HG03432 (cell line): ENCODE measurements around the gene DRD2.
"Not testable (repeated sequence)": the region's sequence is repeated elsewhere in the genome, so short reads cannot be mapped to it uniquely, and the experiment has no call there.

Source experiments
- ATAC-seq: cut with Tn5 transposase; IDR thresholded peaks from one replicate; pipeline ENCODE4 v1.9.1; 2021; ENCODE audit warnings: mild to moderate bottlenecking, moderate library complexity; ENCODE audit not compliant: unreplicated experiment

The DRD2 gene

GRCh38 chr11:113475160-113475761 lies at the start of gene DRD2:
Gene DRD2, minus strand, starts transcription at chr11:113475398. Its CDS starts 50,747 bp downstream, at chr11:113424651.
- ATAC-seq, result no peak

DNA sequence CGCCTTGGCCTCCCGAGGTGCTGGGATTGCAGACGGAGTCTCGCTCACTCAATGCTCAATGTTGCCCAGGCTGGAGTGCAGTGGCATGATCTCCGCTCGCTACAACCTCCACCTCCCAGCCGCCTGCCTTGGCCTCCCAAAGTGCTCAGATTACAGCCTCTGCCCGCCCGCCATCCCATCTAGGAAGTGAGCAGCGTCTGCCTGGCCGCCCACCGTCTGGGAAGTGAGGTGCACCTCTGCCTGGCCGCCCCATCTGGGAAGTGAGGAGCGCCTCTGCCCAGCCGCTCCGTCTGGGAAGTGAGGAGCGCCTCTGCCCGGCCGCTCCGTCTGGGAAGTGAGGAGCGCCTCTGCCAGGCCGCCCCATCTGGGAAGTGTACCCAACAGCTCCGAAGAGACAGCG lies 48.7 kb upstream of the DRD2 start:
- not testable (repeated sequence) for ATAC-seq

DNA sequence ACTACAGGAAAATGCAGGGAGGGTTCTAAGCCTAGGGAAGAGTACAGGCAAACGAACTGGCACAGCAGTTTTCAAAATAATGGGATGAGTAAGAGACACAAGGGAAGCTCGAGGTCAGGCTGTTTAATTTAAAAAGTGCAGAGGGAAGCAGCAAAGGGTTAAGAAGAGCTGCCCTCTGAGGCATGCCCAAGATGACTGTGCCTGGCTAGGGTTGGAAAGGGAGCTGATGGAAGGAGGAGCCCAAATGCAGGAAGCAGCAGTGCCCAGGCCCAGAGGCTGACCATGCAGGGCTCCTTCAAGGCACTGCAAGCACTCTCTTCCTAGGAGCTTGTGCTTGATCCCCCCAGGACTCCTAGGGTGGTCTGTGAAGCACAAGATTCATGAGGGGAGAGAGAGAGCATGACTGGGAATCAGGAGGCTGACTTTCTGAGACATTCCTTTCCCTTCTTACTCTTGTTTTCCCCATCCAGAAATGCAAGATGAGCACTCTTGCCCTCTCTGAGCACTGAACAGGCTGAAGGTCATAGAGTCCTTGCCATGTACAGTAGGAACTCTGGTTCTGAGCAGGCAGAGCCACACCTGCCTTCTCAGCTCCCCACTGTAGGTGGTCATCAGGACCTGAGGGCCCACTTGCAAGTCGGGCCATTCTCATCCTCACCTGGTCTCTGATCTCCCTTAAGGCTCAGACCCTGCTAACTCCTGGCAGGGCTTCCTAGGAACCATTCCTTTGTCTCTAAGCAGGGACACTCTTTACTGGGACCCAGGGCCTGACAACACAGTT lies 46.7 kb upstream of the DRD2 start:
- ATAC-seq, result no peak

- ATAC-seq, result no peak
These were observed 44.9 kb upstream of the DRD2 start for GRCh38 chr11:113519989-113520613.

DNA sequence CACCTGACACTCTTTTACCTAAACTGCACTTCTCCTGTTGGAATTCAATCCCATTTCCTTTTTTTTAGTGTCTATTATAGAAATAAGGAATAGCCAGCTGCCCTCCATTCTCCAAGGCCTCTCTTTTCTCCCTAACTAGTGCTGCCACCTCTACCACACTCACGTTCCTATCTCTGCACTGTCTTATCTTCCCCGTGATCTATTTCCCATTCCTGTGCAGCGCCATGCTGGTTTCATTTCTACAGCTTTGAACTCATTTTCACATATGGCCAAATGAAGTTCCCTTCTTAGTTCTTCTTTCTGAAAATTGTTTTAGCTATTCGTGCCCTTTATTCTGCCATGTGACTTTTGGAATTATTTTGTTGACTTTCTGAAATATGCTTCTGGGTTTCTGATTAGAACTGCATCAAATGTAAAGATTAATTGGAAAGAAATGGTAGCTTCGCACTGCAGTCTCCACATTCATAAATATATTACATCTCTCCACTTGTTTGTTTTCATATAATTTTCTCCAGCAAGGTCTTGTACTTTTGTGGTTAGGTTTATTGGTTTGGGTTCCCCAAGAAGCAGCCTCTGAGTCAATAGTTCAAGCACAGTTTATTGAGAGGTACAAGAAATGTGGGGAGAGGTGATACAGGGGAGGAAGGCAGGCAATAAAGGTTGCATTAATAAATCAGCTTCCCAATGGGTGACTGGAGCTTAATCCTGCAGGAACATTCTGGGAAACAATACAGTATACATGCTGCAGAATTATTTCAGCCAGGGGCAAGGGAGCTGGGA lies 43.7 kb upstream of the DRD2 start:
- ATAC-seq, result no peak

DNA sequence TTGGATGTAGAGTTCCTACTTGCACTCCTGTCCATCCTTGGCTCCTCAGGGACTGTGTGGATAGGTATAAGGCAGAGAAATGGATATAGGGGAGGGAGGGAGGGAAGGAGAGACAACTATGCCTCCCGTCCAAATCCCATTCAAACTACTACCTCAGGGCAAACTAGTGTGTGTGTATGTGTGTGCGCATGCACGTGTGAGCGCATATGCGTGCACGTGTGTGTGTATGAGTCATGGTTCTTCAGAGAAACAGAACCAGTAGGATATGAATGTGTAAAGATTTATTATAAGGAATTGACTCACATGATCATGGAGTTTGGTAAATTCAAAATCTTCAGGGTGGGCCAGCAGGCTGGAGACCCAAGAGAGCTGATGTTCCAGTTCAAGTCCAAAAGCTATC lies 42.2 kb upstream of the DRD2 start:
- ATAC-seq, result no peak

DNA sequence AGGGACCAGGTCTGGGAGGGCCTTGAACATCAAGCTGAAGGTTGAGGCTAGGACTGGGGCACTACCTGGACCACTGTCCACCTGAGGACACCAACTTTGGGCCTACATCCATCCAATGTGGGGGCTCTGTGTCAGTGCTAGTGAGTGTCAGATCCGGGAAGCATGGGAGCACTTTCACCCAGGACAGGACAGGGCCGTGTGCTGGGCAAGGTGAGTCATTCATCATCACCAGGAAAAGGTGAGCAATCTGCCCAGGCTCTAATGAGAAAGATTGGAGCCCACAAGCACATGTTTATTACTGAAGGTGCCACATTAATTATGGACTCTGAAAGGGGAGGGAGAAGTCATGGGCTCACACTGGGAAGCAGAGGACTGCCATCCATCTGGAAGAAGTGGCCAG lies 39.7 kb upstream of the DRD2 start:
- no peak for ATAC-seq

DNA sequence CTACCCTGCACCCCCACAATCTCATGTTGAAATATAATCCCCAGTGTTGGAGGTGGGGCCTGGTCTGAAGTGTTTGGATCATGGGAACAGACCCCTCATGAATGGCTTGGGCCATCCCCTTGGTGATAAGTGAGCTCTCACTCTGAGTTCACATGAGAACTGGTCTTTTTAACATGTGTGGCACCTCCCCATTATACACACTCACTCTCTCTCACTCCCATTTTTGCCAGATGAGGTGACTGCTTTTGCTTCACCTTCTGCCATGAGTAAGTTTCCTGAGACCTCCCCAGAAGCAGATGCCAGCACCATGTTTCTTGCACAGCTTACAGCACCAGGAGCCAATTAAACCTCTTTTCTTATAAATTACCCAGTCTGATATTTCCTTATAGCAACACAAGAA lies 32.1 kb upstream of the DRD2 start:
- ATAC-seq, result no peak

- no peak for ATAC-seq
These were observed 31.7 kb upstream of the DRD2 start for GRCh38 chr11:113506893-113507292.

GRCh38 chr11:113506461-113506860 lies 31.3 kb upstream of the DRD2 start:
- ATAC-seq, result no peak

GRCh38 chr11:113505541-113506375 lies 30.6 kb upstream of the DRD2 start:
- no peak for ATAC-seq

DNA sequence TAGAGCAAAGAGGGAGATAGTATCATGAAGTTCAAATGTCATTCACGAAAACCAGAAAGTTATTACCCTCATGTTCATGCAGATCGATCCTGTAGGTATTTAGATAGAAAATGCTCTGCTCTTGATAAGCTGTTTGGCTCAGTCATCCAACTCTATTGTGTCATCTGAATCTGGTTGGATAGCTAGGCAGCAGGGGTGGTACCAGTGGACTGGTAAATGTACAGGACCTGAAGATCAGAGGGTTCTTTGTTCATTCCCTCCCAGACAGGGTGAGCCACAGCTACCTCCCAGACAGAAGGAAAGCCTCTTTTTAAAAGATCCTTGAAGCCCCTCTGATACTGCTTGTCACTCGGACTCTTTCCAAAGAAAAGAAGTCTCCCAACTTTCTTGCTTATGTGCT lies 29.8 kb upstream of the DRD2 start:
- ATAC-seq, result no peak

DNA sequence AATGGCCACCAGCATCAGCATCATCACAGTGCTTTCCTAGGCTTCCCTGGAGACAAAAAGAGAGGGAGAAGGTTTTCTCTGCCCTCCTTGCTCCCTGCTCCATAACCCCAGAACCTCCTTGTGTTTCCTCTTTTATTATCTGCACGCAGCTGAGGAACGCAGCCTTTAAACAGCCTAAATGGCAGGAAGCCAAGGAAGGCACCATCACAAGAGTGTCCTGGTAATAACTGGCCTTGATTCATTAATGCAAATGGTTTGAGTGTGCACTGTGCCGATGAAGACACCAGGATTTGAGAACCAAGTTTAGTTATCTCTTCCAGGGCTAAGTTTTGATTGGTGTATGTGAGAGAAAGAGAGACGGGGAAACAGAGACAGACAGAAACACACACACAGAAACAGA lies 29.4 kb upstream of the DRD2 start:
- no peak for ATAC-seq

DNA sequence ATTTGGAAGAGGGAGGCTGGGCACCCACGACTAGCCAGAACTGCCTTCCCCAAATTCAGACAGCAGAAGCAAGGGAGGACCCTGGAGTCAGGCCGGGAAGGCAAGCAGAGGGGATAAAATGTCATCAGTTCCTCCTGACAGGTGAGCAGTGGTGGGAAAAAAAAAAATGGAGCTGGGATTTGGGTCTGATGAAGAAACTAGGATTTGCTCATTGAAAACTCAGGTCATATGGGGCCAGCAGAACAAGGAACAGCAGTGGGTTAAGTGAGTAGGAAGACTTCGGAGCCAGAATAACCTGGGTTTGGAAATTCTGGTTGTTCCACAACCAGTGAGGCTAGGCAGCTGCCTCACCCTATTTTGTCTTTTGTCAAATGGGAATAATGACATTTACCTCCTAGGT lies 28.9 kb upstream of the DRD2 start:
- no peak for ATAC-seq

- ATAC-seq, result no peak
These were observed 22.1 kb upstream of the DRD2 start for GRCh38 chr11:113497066-113497910.

DNA sequence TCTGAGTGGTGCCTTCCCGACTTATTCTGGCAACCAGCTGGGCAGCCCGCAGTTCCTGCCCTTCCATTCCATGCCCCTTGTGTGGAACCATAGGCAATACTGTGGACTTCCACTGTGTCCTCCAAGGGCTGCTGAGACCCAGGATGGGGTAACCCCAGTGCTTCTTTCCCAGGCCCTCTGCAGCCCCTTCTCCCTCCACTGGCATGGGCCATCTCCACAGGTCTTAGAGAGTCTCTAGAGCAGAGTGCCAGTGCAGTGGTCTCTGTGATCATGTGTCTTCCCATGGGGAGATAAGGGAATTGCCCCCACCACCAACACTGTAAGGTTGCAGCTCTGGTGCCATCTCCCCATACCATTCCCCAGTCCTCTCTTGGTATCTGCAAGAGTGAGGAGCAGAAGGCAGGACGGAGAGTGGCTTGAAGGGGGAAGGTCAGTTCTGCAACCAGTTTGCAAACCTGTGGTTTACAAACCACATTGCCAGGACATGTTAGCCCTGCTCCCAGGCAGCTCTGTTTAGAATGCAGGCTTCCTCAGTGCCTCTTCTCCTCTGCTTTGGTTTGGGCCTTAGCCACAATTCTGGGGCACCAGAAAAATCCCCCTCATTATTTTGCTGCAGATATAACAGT lies 20.9 kb upstream of the DRD2 start:
- no peak for ATAC-seq

DNA sequence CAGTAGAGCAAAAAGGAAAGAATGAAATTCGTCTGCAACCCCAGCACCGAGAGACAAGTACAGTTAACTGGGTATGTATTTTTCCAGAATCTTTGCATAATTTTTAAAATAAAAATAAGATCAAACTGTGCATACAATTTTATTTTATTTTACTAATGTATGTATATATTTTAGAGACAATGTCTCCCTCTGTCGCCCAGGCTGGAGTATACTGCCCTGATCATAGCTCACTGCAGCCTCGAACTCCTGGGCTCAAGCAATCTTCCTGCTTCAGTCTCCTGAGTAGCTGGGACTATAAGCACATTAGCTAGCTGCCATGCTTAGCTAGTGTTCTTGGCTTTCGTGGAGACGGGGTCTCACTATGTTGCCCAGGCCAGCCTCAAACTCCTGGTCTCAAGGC lies 18.8 kb upstream of the DRD2 start:
- no peak for ATAC-seq

DNA sequence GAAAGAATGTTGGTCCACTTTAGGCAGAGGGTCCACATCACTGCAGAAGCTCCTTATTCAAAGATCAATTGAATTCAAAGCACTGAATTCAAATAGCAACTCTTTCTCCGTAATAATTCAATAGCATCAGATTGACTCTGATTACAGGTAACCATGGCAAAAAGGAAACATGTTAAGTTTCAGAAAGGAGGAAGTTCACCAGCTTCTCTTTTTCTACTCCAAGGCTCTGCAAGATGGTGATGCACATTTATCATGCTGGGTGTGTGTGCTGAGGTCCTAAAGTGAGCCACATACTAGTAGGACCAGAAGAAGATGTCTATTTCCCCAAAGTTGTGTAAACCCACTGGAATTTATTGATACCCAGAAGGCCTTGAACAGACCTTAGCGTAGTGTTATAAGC lies 18.0 kb upstream of the DRD2 start:
- ATAC-seq, result no peak

DNA sequence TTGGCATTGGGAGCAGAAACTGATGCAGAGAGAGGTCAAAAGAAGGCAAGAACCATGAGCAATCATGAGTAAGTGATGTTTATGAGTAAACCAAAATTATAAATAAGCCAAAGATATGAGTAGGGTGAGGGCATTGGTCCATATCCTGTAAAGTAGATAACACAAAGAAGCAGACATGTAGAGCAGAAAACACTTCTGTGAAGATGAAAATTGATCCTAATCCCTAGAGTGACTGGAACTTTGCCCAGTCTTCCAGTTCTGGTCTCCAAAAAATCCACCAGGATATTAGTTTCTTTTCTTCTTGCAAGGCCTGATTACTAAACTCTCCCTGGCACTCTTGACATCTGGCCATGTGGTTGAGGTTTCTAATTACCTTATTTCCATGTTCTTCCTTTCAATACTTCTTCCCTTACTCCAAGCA lies 13.7 kb upstream of the DRD2 start:
- ATAC-seq, result no peak
